Measurements from ENCODE around the gene ARVCF. TPM values are rescaled to one million over a fixed set of nuclear protein-coding genes. Genes with fewer than 3 reads are reported as not detected.

Gene ARVCF
- total and polyA plus RNA-seq, 2 donors (not counting 3 experiments of a cell fraction or from before 2014, with no cell fraction given), result 81.3 to 105 TPM

DNA sequence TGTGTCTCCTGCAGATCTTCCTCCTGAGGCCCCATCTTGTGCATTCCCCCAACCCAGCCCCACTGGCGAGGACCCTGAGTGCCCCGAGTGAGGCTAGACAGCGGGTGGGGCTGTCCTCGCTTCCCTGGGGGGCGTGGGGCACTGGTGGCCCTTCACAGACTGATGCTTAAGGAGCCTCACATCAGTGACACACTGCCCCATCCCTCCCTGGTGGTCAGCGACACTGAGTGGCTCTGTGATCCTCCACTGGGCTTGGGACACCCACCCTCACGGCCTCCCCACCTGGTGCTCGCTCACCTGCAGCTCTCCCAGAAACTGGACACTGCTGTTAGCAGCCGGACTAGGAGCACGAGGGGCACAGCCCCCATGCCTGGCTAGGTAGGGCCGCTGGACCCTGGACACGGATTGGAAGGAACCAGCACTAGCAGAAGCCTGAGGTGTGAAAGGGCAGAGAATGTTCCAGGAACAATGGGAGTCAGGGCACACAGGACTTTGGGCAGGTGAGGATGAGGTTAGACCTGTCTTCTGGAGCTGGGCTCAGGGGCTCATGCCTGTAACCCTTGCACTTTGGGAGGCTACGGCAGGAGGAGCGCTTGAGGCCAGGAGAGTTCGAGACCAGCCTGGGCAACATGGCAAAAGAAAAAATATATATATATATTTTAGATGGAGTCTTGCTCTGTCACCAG, 51.8 kb downstream of the ARVCF start:
- Histone ChIP-seq H3K4me2 (ENCODE audit: insufficient read depth, low read length) (no peak overlapping the region), H3K36me3 (ENCODE audit: control insufficient read depth in 2 of 2, extremely low read depth in 1 of 2, insufficient read depth in 2 of 2, low read length in 2 of 2) (peaks cover 0 to 41% of the 10 kb centered on the region in 2 experiments), H2AFZ (ENCODE audit: low read depth, low read length) (no peak overlapping the region), H3K9me1 (replicated peaks; ENCODE audit: control insufficient read depth, extremely low read depth, insufficient read depth, low read length) (no peaks in the 10 kb centered on the region), H3K27me3 (ENCODE audit: control insufficient read depth in 2 of 2, insufficient read depth in 2 of 2, low read length in 2 of 2) (no peaks in the 10 kb centered on the region), H3K4me1 (ENCODE audit: control insufficient read depth, extremely low read depth, insufficient read depth, low read length) (peaks cover 27% of the 10 kb centered on the region), H3K27ac (ENCODE audit: insufficient read depth, low read depth, low read length) (no peak overlapping the region), H3K79me2 (ENCODE audit: control insufficient read depth, insufficient read depth, low read length) (no peaks in the 10 kb centered on the region), H4K20me1 (replicated peaks; ENCODE audit: control insufficient read depth, extremely low read depth, insufficient read depth, low read length) (no peaks in the 10 kb centered on the region), H3K9ac (replicated peaks; ENCODE audit: extremely low read depth, insufficient read depth, low read length) (no peak overlapping the region), H3K9me3 (replicated peaks; ENCODE audit: control insufficient read depth, insufficient read depth, low read length) (no peaks in the 10 kb centered on the region), H3K4me3 (replicated peaks in 1 of 3; ENCODE audit: insufficient read depth in 1 of 3, low read depth in 1 of 3, low read length in 3 of 3) (no peak overlapping the region)
- CTCF ChIA-PET, result interaction anchor here (1.1 to 12.2 kb wide), 4 partner anchors 48 to 235 kb away, joined by 3 to 304 read pairs (median 6); no protein-coding TSS in a partner anchor
- TF ChIP-seq FOS (IDR thresholded peaks at IDR 0.05; ENCODE audit: borderline replicate concordance, insufficient read depth, low read length), result no peak
- no peak for TF ChIP-seq GATA2 (IDR thresholded peaks at IDR 0.05; ENCODE audit: insufficient read depth, insufficient read length, low read depth, low read length)
- TF ChIP-seq, protein P1, sequence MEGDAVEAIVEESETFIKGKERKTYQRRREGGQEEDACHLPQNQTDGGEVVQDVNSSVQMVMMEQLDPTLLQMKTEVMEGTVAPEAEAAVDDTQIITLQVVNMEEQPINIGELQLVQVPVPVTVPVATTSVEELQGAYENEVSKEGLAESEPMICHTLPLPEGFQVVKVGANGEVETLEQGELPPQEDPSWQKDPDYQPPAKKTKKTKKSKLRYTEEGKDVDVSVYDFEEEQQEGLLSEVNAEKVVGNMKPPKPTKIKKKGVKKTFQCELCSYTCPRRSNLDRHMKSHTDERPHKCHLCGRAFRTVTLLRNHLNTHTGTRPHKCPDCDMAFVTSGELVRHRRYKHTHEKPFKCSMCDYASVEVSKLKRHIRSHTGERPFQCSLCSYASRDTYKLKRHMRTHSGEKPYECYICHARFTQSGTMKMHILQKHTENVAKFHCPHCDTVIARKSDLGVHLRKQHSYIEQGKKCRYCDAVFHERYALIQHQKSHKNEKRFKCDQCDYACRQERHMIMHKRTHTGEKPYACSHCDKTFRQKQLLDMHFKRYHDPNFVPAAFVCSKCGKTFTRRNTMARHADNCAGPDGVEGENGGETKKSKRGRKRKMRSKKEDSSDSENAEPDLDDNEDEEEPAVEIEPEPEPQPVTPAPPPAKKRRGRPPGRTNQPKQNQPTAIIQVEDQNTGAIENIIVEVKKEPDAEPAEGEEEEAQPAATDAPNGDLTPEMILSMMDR (IDR thresholded peaks at IDR 0.05; ENCODE audit: extremely low read depth in 1 of 2, insufficient read depth in 1 of 2, low read depth in 1 of 2, low read length in 2 of 2), result no peak
- dilution Hi-C loops (cut with MboI; ENCODE audit: extremely low pct_ligation_motif_present, low sequenced_read_pairs) (no loop called here), intact Hi-C loops (cut with micrococcal nuclease) (no loop called here)
- no peak for DNase-seq (ENCODE audit: low read depth, low spot score)
- no TSS peak for BruUV-seq (replicated peaks)
- FAIRE-seq, result no peak
- POLR2A ChIA-PET, result no interaction called here

Measured in endothelial cell of umbilical vein (primary cell).